Bronchial smooth muscle cell (primary cell): ENCODE results near the gene CBS. TPM values are rescaled to one million over a fixed set of nuclear protein-coding genes. Genes with fewer than 3 reads are reported as not detected.

Experiments
- total RNA-seq: library from RNA; depleted of rRNA; stranded (reverse); fragments of >200 nt; gene quantifications from 2 replicates; pipeline ENCODE4 v1.2.1, GENCODE V29; 2014

Gene CBS
- total RNA-seq = 33.1 and 57.7 TPM in 2 replicates

GRCh38 chr21:43075170-43076022 lies at the start of gene CBS:
TSS of gene CBS (minus strand) at chr21:43075835. CDS start at chr21:43072193, 3,642 bp downstream.

GRCh38 chr21:43106965-43107793 lies 31.5 kb upstream of the CBS start, which contains the start of gene U2AF1:
TSS of gene U2AF1 (minus strand) at chr21:43107570. CDS start at chr21:43107494, 76 bp downstream.

Other genes starting within 250 kb of the CBS start
- gene WDR4, start 196.3 kb downstream of the CBS start, total RNA-seq = 6.8 and 8.8 TPM in 2 replicates
- 27.9 and 36.3 TPM in 2 replicates for gene NDUFV3, start 182.5 kb downstream of the CBS start, total RNA-seq
- not detected in 2 replicates for gene ERVH48-1, start 150.2 kb downstream of the CBS start, total RNA-seq
- gene PKNOX1, start 101.3 kb downstream of the CBS start, total RNA-seq = 10.4 and 15.0 TPM in 2 replicates
- gene U2AF1, start 31.7 kb upstream of the CBS start, total RNA-seq = 9.5 and 15.1 TPM in 2 replicates
- gene CRYAA, start 93.2 kb upstream of the CBS start, total RNA-seq = not detected in 2 replicates